Measurements from ENCODE around the gene GBP3.
A peak's percentile ranks its signal among the peaks of the same experiment; 100 is the strongest.

GBP3 gene, protein sequence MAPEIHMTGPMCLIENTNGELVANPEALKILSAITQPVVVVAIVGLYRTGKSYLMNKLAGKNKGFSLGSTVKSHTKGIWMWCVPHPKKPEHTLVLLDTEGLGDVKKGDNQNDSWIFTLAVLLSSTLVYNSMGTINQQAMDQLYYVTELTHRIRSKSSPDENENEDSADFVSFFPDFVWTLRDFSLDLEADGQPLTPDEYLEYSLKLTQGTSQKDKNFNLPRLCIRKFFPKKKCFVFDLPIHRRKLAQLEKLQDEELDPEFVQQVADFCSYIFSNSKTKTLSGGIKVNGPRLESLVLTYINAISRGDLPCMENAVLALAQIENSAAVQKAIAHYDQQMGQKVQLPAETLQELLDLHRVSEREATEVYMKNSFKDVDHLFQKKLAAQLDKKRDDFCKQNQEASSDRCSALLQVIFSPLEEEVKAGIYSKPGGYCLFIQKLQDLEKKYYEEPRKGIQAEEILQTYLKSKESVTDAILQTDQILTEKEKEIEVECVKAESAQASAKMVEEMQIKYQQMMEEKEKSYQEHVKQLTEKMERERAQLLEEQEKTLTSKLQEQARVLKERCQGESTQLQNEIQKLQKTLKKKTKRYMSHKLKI

GRCh38 chr1:89022167-89022959 lies at the start of gene GBP3:
Gene GBP3 (minus strand): TSS chr1:89022866. CDS start chr1:89020721, 2,145 bp downstream.
- H3K79me2 ChIP-seq (ENCODE audit: insufficient read depth, low read length) = peaks cover 28% of the 10 kb centered on the region
- TF ChIP-seq, protein P1, sequence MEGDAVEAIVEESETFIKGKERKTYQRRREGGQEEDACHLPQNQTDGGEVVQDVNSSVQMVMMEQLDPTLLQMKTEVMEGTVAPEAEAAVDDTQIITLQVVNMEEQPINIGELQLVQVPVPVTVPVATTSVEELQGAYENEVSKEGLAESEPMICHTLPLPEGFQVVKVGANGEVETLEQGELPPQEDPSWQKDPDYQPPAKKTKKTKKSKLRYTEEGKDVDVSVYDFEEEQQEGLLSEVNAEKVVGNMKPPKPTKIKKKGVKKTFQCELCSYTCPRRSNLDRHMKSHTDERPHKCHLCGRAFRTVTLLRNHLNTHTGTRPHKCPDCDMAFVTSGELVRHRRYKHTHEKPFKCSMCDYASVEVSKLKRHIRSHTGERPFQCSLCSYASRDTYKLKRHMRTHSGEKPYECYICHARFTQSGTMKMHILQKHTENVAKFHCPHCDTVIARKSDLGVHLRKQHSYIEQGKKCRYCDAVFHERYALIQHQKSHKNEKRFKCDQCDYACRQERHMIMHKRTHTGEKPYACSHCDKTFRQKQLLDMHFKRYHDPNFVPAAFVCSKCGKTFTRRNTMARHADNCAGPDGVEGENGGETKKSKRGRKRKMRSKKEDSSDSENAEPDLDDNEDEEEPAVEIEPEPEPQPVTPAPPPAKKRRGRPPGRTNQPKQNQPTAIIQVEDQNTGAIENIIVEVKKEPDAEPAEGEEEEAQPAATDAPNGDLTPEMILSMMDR (conservative IDR thresholded peaks at IDR 0.05; ENCODE audit: low read length) = no peak
- TF ChIP-seq EZH2phosphoT487 (IDR thresholded peaks at IDR 0.05; ENCODE audit: borderline replicate concordance) = no peak
- H4K20me1 ChIP-seq (ENCODE audit: insufficient read depth, low read length, poor library complexity, severe bottlenecking) = no peaks in the 10 kb centered on the region
- H3K4me1 ChIP-seq (ENCODE audit: insufficient read depth, low read length, poor library complexity, severe bottlenecking) = peaks cover 44% of the 10 kb centered on the region
- H3K4me3 ChIP-seq (ENCODE audit: low read length, poor library complexity, severe bottlenecking) = peak within 1 kb of the TSS; percentile 92
- H3K27me3 ChIP-seq (ENCODE audit: insufficient read depth, low read length, poor library complexity, severe bottlenecking) = no peaks in the 10 kb centered on the region
- H3K9ac ChIP-seq (ENCODE audit: low read depth, low read length, poor library complexity, severe bottlenecking) = peak within 1 kb of the TSS; percentile 83
- H2AFZ ChIP-seq (ENCODE audit: low read length) = peak within 1 kb of the TSS; percentile 95
- peaks cover 6% of the 10 kb centered on the region; the same call in 1 of the 2 replicates for H3K9me3 ChIP-seq (ENCODE audit: insufficient read depth, low read depth, low read length)
- H3K36me3 ChIP-seq (ENCODE audit: insufficient read depth, low read length) = no peaks in the 10 kb centered on the region
- H3F3A ChIP-seq (ENCODE audit: low read depth) = no peaks in the 10 kb centered on the region
- no peaks in the 10 kb centered on the region for H3K9me2 ChIP-seq (replicated peaks; ENCODE audit: low read depth, low read length)
- H3K4me2 ChIP-seq (ENCODE audit: low read depth, low read length, poor library complexity, severe bottlenecking) = peak within 1 kb of the TSS; percentile 97

DNA sequence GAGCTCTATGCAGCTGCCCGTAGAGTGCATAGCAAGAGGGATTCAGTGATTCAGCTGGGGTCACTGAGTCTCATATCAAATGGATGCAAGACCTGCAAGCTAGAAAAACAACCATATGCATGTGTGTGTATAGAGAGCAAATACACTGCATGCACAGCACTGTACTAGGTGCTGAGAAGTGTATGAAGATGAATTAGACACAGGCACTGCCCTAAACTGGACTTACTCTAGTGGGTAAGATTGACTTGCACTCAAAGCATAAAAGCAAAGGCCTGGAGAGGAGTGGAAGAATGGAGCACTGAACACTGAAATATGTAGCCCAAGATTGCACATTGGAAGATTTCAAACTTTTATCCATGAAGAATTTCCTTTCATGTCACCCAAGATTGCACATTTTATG lies 47.8 kb upstream of the GBP3 start:
- Histone ChIP-seq H3K9me3 (ENCODE audit: insufficient read depth, low read depth, low read length) (no peaks in the 10 kb centered on the region), H3F3A (ENCODE audit: low read depth) (no peaks in the 10 kb centered on the region), H3K4me3 (ENCODE audit: low read length, poor library complexity, severe bottlenecking) (peak overlapping the region; percentile 64), H3K4me2 (ENCODE audit: low read depth, low read length, poor library complexity, severe bottlenecking) (peak overlapping the region; percentile 82), H3K9me2 (replicated peaks; ENCODE audit: low read depth, low read length) (no peaks in the 10 kb centered on the region), H3K36me3 (ENCODE audit: insufficient read depth, low read length) (no peaks in the 10 kb centered on the region), H3K27me3 (ENCODE audit: insufficient read depth, low read length, poor library complexity, severe bottlenecking) (no peaks in the 10 kb centered on the region), H3K9ac (ENCODE audit: low read depth, low read length, poor library complexity, severe bottlenecking) (no peak overlapping the region), H2AFZ (ENCODE audit: low read length) (peak overlapping the region; percentile 91), H4K20me1 (ENCODE audit: insufficient read depth, low read length, poor library complexity, severe bottlenecking) (no peaks in the 10 kb centered on the region), H3K4me1 (ENCODE audit: insufficient read depth, low read length, poor library complexity, severe bottlenecking) (peaks cover 12% of the 10 kb centered on the region), H3K79me2 (ENCODE audit: insufficient read depth, low read length) (no peaks in the 10 kb centered on the region)
- TF ChIP-seq, protein P1 (conservative IDR thresholded peaks at IDR 0.05; ENCODE audit: low read length) = no peak
- no peak for TF ChIP-seq EZH2phosphoT487 (IDR thresholded peaks at IDR 0.05; ENCODE audit: borderline replicate concordance)

DNA sequence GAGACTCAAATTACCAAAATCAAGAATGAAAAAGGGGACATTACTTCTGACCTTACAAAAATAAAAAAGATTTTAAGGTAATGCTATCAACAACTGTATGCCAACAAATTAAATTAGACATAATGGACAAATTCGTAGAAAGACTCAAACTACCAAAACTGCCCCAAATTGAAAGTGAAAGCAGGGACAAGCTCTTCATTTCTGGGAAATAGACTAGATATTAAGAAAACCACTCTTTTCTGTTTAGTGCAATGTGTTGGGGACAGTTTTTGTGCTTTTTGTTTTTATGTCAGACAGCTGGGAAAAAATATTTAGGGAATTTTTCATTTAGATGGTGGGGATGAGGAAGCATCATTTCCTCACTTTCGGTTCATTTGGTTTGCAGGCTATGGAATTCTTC lies 47.3 kb upstream of the GBP3 start:
- TF ChIP-seq EZH2phosphoT487 (IDR thresholded peaks at IDR 0.05; ENCODE audit: borderline replicate concordance) = no peak
- TF ChIP-seq, protein P1 (conservative IDR thresholded peaks at IDR 0.05; ENCODE audit: low read length) = no peak
- peak overlapping the region; percentile 52 for H3K9ac ChIP-seq (ENCODE audit: low read depth, low read length, poor library complexity, severe bottlenecking)
- peak overlapping the region; percentile 82 for H3K4me2 ChIP-seq (ENCODE audit: low read depth, low read length, poor library complexity, severe bottlenecking)

More for the DNA sequence above, 47.3 kb upstream of the GBP3 start:
- Histone ChIP-seq H3K9me2 (replicated peaks; ENCODE audit: low read depth, low read length) (no peaks in the 10 kb centered on the region), H3K27me3 (ENCODE audit: insufficient read depth, low read length, poor library complexity, severe bottlenecking) (no peaks in the 10 kb centered on the region), H3K36me3 (ENCODE audit: insufficient read depth, low read length) (no peaks in the 10 kb centered on the region), H3K4me3 (ENCODE audit: low read length, poor library complexity, severe bottlenecking) (peak overlapping the region; percentile 64), H3F3A (ENCODE audit: low read depth) (no peaks in the 10 kb centered on the region), H3K79me2 (ENCODE audit: insufficient read depth, low read length) (no peaks in the 10 kb centered on the region), H4K20me1 (ENCODE audit: insufficient read depth, low read length, poor library complexity, severe bottlenecking) (no peaks in the 10 kb centered on the region), H3K9me3 (ENCODE audit: insufficient read depth, low read depth, low read length) (no peaks in the 10 kb centered on the region), H2AFZ (ENCODE audit: low read length) (peak overlapping the region; percentile 91), H3K4me1 (ENCODE audit: insufficient read depth, low read length, poor library complexity, severe bottlenecking) (peaks cover 15% of the 10 kb centered on the region)
